H9 (cell line): ENCODE results near the gene LSMEM2. TPM values are rescaled to one million over a fixed set of nuclear protein-coding genes. Genes with fewer than 3 reads are reported as not detected.
"Not testable (repeated sequence)": the region's sequence is repeated elsewhere in the genome, so short reads cannot be mapped to it uniquely, and the experiment has no call there.

Experiments used
- DNase-seq: peaks from one replicate; pipeline ENCODE4 v3.0.0-alpha.2; 2017
- H2AFZ ChIP-seq: one replicate; pipeline ENCODE4 v1.6.1; 2013; ENCODE audit warnings: mild to moderate bottlenecking, low read length, control low read depth, moderate library complexity
- H2AK5ac ChIP-seq: 2 replicates; pipeline ENCODE4 v1.6.1; 2013; ENCODE audit warnings: low read length, control low read depth, mixed read lengths; ENCODE audit not compliant: insufficient read length
- H2BK120ac ChIP-seq: one replicate; pipeline ENCODE4 v1.6.1; 2013; ENCODE audit warnings: low read depth, mild to moderate bottlenecking, low read length, control low read depth, inconsistent platforms; ENCODE audit not compliant: poor library complexity, severe bottlenecking
- H2BK12ac ChIP-seq: 2 replicates; pipeline ENCODE4 v1.6.1; 2013; ENCODE audit warnings: low read length, control low read depth, mixed read lengths, low read depth; ENCODE audit not compliant: insufficient read length
- H2BK15ac ChIP-seq: 2 replicates; pipeline ENCODE4 v1.6.1; 2013; ENCODE audit warnings: low read depth, low read length, control low read depth
- H2BK20ac ChIP-seq: one replicate; pipeline ENCODE4 v1.6.1; 2013; ENCODE audit warnings: low read depth, mild to moderate bottlenecking, low read length, control low read depth, inconsistent platforms; ENCODE audit not compliant: poor library complexity, severe bottlenecking
- H2BK5ac ChIP-seq: 2 replicates; pipeline ENCODE4 v1.6.1; 2013; ENCODE audit warnings: low read length, control low read depth, mixed read lengths; ENCODE audit not compliant: insufficient read length
- H3K14ac ChIP-seq: 2 replicates; pipeline ENCODE4 v1.6.1; 2013; ENCODE audit warnings: low read length, control low read depth; ENCODE audit not compliant: insufficient read depth
- H3K18ac ChIP-seq: 2 replicates; pipeline ENCODE4 v1.6.1; 2013; ENCODE audit warnings: low read depth, mild to moderate bottlenecking, mixed read lengths, low read length, control low read depth; ENCODE audit not compliant: insufficient read length
- H3K23ac ChIP-seq: 2 replicates; pipeline ENCODE4 v1.6.1; 2013; ENCODE audit warnings: low read length, control low read depth, mixed read lengths, low read depth; ENCODE audit not compliant: insufficient read length
- H3K23me2 ChIP-seq: 2 replicates; pipeline ENCODE4 v1.6.1; 2013; ENCODE audit warnings: low read depth, mild to moderate bottlenecking, mixed read lengths, low read length, control low read depth; ENCODE audit not compliant: insufficient read length, poor library complexity, severe bottlenecking
- H3K27ac ChIP-seq: 2 replicates; pipeline ENCODE4 v1.5.1; 2013; ENCODE audit warnings: low read length, control low read depth, mixed read lengths, low read depth; ENCODE audit not compliant: insufficient read length
- H3K27me3 ChIP-seq: 2 replicates; pipeline ENCODE4 v1.6.1; 2013; ENCODE audit warnings: low read length, control low read depth, inconsistent platforms; ENCODE audit not compliant: insufficient read depth
- H3K4ac ChIP-seq: 2 replicates; pipeline ENCODE4 v1.6.1; 2013; ENCODE audit warnings: low read depth, mild to moderate bottlenecking, control low read depth, inconsistent platforms, low read length, moderate library complexity
- H3K4me1 ChIP-seq: 2 replicates; pipeline ENCODE4 v1.6.1; 2013; ENCODE audit warnings: low read length, control low read depth, inconsistent platforms; ENCODE audit not compliant: insufficient read depth
- H3K4me2 ChIP-seq: 2 replicates; pipeline ENCODE4 v1.6.1; 2013; ENCODE audit warnings: low read length, control low read depth, mixed read lengths; ENCODE audit not compliant: insufficient read length, insufficient read depth
- H3K56ac ChIP-seq: 2 replicates; pipeline ENCODE4 v1.6.1; 2013; ENCODE audit warnings: low read depth, mild to moderate bottlenecking, mixed read lengths, low read length, control low read depth; ENCODE audit not compliant: insufficient read length
- H3K79me1 ChIP-seq: 2 replicates; pipeline ENCODE4 v1.6.1; 2013; ENCODE audit warnings: low read depth, mild to moderate bottlenecking, moderate library complexity, low read length, control low read depth, inconsistent platforms; ENCODE audit not compliant: insufficient read depth, poor library complexity, severe bottlenecking
- H3K79me2 ChIP-seq: 2 replicates; pipeline ENCODE4 v1.6.1; 2013; ENCODE audit warnings: low read length, control low read depth, inconsistent platforms; ENCODE audit not compliant: insufficient read depth
- H3K9ac ChIP-seq: 2 replicates; pipeline ENCODE4 v1.6.1; 2013; ENCODE audit warnings: low read length, control low read depth, mixed read lengths; ENCODE audit not compliant: insufficient read length; ENCODE audit errors: extremely low read depth
- H3K9me3 ChIP-seq: one replicate; pipeline ENCODE4 v1.6.1; 2013; ENCODE audit warnings: low read depth, low read length, inconsistent platforms; ENCODE audit not compliant: control insufficient read depth
- H3T11ph ChIP-seq: one replicate; pipeline ENCODE4 v1.6.1; 2013; ENCODE audit warnings: mild to moderate bottlenecking, low read length, control low read depth, inconsistent platforms
- H4K20me1 ChIP-seq: one replicate; pipeline ENCODE4 v1.6.1; 2013; ENCODE audit not compliant: control insufficient read depth, insufficient read length, insufficient read depth
- H4K5ac ChIP-seq: 2 replicates; pipeline ENCODE4 v1.6.1; 2013; ENCODE audit warnings: low read depth, mild to moderate bottlenecking, mixed read lengths, low read length, control low read depth; ENCODE audit not compliant: insufficient read length
- H4K8ac ChIP-seq: replicated peaks from 2 replicates; pipeline ENCODE4 v1.6.1; 2013; ENCODE audit warnings: low read length, control low read depth, mixed read lengths, low read depth; ENCODE audit not compliant: insufficient read length
- H4K91ac ChIP-seq: 2 replicates; pipeline ENCODE4 v1.6.1; 2013; ENCODE audit warnings: low read depth, mild to moderate bottlenecking, moderate library complexity, mixed read lengths, low read length, control low read depth; ENCODE audit not compliant: insufficient read length
- H3K27ac Mint-ChIP-seq, 3 experiments: 2 replicates in 2 of 3; 3 replicates in 1 of 3; pipeline ENCODE4 v1.8.0; 2020 to 2021; ENCODE audit warnings: mixed read lengths in 3 of 3, mild to moderate bottlenecking in 1 of 3, moderate library complexity in 1 of 3
- H3K27me3 Mint-ChIP-seq: 2 replicates; pipeline ENCODE4 v1.8.0; 2021; ENCODE audit warnings: low read depth, mild to moderate bottlenecking, moderate library complexity, mixed read lengths
- H3K36me3 Mint-ChIP-seq, 3 experiments: 2 replicates in 2 of 3; 3 replicates in 1 of 3; pipeline ENCODE4 v1.8.0; 2020 to 2021; ENCODE audit warnings: low read depth in 3 of 3, mixed read lengths in 3 of 3; ENCODE audit not compliant: insufficient read depth in 1 of 3
- H3K4me1 Mint-ChIP-seq, 2 experiments: 2 replicates each; pipeline ENCODE4 v1.8.0; 2020; ENCODE audit warnings: mixed read lengths in 2 of 2
- H3K4me3 Mint-ChIP-seq, 2 experiments: 2 replicates in 1 of 2; 3 replicates in 1 of 2; pipeline ENCODE4 v1.8.0; 2020 to 2021; ENCODE audit warnings: mild to moderate bottlenecking in 2 of 2, mixed read lengths in 2 of 2, moderate library complexity in 1 of 2
- H3K9me3 Mint-ChIP-seq, 2 experiments: 2 replicates in 1 of 2; 3 replicates in 1 of 2; pipeline ENCODE4 v1.8.0; 2020; ENCODE audit warnings: mild to moderate bottlenecking in 2 of 2, mixed read lengths in 2 of 2, moderate library complexity in 1 of 2
- CTCF ChIP-seq: fragments of 200-600 bp; sonication (generic); conservative IDR thresholded peaks from 3 replicates; pipeline ENCODE4 v1.8.0; 2021; ENCODE audit warnings: antibody characterized with exemption, mild to moderate bottlenecking
- WGBS: extraction: QIAGEN DNeasy Blood & Tissue Kit; methylation state at CpG from one replicate; pipeline ENCODE4 v1.1.7; 2013; ENCODE audit warnings: missing lambda C conversion rate, low lambda C conversion rate, mixed read lengths; ENCODE audit not compliant: insufficient read length; ENCODE audit errors: extremely low coverage; 5-methylcytosine and 5-hydroxymethylcytosine counted together
- total RNA-seq: library from RNA; stranded (reverse); gene quantifications from 2 replicates; pipeline ENCODE4 v1.2.1, GENCODE V29; 2021

Gene LSMEM2
- total RNA-seq, 1 experiment from 2014 or later: 0.50 TPM

DNA sequence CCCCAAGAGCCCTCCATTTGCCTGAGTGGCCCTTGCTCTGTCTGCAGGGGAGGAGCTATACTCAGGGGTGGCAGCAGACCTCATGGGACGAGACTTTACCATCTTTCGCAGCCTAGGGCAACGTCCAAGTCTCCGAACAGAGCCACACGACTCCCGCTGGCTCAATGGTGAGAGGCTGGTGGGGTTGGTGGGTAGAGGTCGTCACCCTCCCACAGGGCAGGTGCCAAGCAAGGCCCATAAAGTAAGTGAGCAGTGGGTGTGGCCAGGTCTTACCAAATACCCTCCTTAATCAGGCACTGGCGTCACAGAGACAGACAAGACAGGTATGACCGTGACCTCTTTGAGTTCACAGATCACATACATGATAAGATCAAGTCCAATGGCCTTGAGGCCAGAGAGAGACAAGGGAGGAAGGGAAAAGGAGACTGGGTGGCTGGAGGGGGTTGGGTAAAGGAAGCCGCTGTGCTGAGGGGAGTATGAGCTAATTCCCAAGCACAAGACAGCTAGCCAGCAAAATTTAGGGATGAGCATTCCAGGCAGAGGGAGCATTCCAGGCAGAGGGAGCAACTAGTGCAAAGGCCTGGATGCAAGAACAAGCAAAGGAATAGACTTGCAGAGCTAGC, 7.5 kb upstream of the LSMEM2 start:
- no CpG with 5 or more reads among the region's 10 CpGs for WGBS
- DNase-seq: no peak
- Histone ChIP-seq H2BK20ac (no peak overlapping the region), H3K4me2 (no peak overlapping the region), H3K4ac (no peak overlapping the region), H3K27ac (no peak overlapping the region), H3K9ac (no peak overlapping the region), H3K14ac (no peak overlapping the region; the same call in 1 of the 2 replicates), H4K8ac (no peak overlapping the region), H3K27me3 (peaks cover 16% of the 10 kb centered on the region; the same call in 1 of the 2 replicates), H4K91ac (no peak overlapping the region), H3K79me2 (no peaks in the 10 kb centered on the region), H4K5ac (no peak overlapping the region), H2BK15ac (no peak overlapping the region), H3K9me3 (no peaks in the 10 kb centered on the region), H2AK5ac (no peak overlapping the region), H3K23ac (no peak overlapping the region), H2BK120ac (no peak overlapping the region), H3K79me1 (no peaks in the 10 kb centered on the region), H2BK5ac (no peak overlapping the region), H2BK12ac (no peak overlapping the region), H3K56ac (no peak overlapping the region), H2AFZ (no peak overlapping the region), H3K4me1 (peaks cover 2% of the 10 kb centered on the region; the same call in 1 of the 2 replicates), H3K18ac (no peak overlapping the region), H3T11ph (no peak overlapping the region), H4K20me1 (no peaks in the 10 kb centered on the region), H3K23me2 (peaks cover 10% of the 10 kb centered on the region)
- H3K4me1 Mint-ChIP-seq: peaks cover 47 to 63% of the 10 kb centered on the region in 2 experiments
- no peaks in the 10 kb centered on the region; a peak in 1 of 5 replicates for H3K9me3 Mint-ChIP-seq
- no peak overlapping the region for H3K27ac Mint-ChIP-seq
- peaks cover 40% of the 10 kb centered on the region for H3K27me3 Mint-ChIP-seq
- H3K36me3 Mint-ChIP-seq: no peaks in the 10 kb centered on the region; a peak in 1 of 7 replicates
- no peak overlapping the region for H3K4me3 Mint-ChIP-seq
- TF ChIP-seq CTCF: no peak

DNA sequence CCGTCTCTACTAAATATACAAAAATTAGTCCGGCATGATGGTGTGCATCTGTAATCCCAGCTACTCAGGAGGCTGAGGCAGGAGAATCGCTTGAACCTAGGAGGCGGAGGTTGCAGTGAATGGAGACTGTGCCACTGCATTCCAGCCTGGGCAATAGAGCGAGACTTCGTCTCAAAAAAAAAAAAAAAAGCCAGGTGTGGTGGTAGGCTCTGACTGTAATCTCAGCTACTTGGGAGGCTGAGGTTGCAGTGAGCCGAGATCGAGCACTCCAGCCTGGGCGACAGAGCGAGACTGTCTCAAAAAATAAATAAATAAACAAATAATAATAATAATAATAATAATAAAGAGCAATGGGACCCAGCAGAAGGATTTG, 6.4 kb upstream of the LSMEM2 start:
- not testable (repeated sequence) for H2AK5ac ChIP-seq, H2BK5ac ChIP-seq, H3K9me3 Mint-ChIP-seq, H2BK12ac ChIP-seq, H2BK20ac ChIP-seq, H3K4ac ChIP-seq, H3K79me2 ChIP-seq, H4K20me1 ChIP-seq, H3K23ac ChIP-seq, H3K14ac ChIP-seq, H3K36me3 Mint-ChIP-seq, H3K9ac ChIP-seq, H3K27ac ChIP-seq, H2AFZ ChIP-seq, H4K91ac ChIP-seq, H3K18ac ChIP-seq, H3T11ph ChIP-seq, H3K79me1 ChIP-seq, H3K4me2 ChIP-seq, H3K56ac ChIP-seq, H3K4me1 ChIP-seq, H4K8ac ChIP-seq, H2BK120ac ChIP-seq, H3K9me3 ChIP-seq, H2BK15ac ChIP-seq, DNase-seq, H4K5ac ChIP-seq
- peaks cover 40 to 52% of the 10 kb centered on the region in 2 experiments for H3K4me1 Mint-ChIP-seq
- H3K23me2 ChIP-seq: peaks cover 10% of the 10 kb centered on the region
- 0 out of 5 replicates have a peak overlapping the region, but pooled peaks of 1 of the 2 experiments have one; percentile 68 for H3K4me3 Mint-ChIP-seq
- no CpG with 5 or more reads among the region's 10 CpGs for WGBS
- H3K27me3 ChIP-seq: peaks cover 16% of the 10 kb centered on the region; the same call in 1 of the 2 replicates
- peaks cover 51% of the 10 kb centered on the region for H3K27me3 Mint-ChIP-seq
- H3K27ac Mint-ChIP-seq: peak overlapping the region in 1 of 3 experiments; percentile 59; a peak in 1 of 7 replicates
